ENCODE results near the gene MBOAT1. TPM values are rescaled to one million over a fixed set of nuclear protein-coding genes. Genes with fewer than 3 reads are reported as not detected.

The MBOAT1 gene
- polyA plus RNA-seq, 1 donor from 2014 or later: not detected

- Histone ChIP-seq H3K36me3 (ENCODE audit: insufficient read depth, low read length) (no peaks in the 10 kb centered on the region), H3K27me3 (ENCODE audit: insufficient read depth, low read depth, low read length) (no peaks in the 10 kb centered on the region), H3K4me3 (ENCODE audit: low read length) (no peak overlapping the region), H3K9me2 (ENCODE audit: insufficient read depth, low read length) (no peaks in the 10 kb centered on the region), H3K27ac (ENCODE audit: low read length) (no peak overlapping the region), H3F3A (ENCODE audit: insufficient read depth, low read length, poor library complexity, severe bottlenecking) (no peaks in the 10 kb centered on the region), H3K79me2 (replicated peaks; ENCODE audit: insufficient read depth, low read length) (no peaks in the 10 kb centered on the region), H2AFZ (ENCODE audit: low read depth, low read length) (no peak overlapping the region), H3K9ac (ENCODE audit: low read length) (no peak overlapping the region), H3K4me2 (ENCODE audit: low read length) (no peak overlapping the region), H3K9me3 (ENCODE audit: low read length) (no peaks in the 10 kb centered on the region), H4K20me1 (ENCODE audit: insufficient read depth) (no peaks in the 10 kb centered on the region)
- no peak for TF ChIP-seq REST (IDR thresholded peaks at IDR 0.05; ENCODE audit: borderline replicate concordance)
- no peak for TF ChIP-seq EP300 (conservative IDR thresholded peaks at IDR 0.05; ENCODE audit: poor library complexity, severe bottlenecking)
Observed at GRCh38 chr6:20236909-20237600, 24.8 kb upstream of the MBOAT1 start.

GRCh38 chr6:20236344-20236743 lies 24.1 kb upstream of the MBOAT1 start:
- Histone ChIP-seq H3F3A (ENCODE audit: insufficient read depth, low read length, poor library complexity, severe bottlenecking) (no peaks in the 10 kb centered on the region), H3K9me2 (ENCODE audit: insufficient read depth, low read length) (no peaks in the 10 kb centered on the region)

More at GRCh38 chr6:20236344-20236743, 24.1 kb upstream of the MBOAT1 start:
- Histone ChIP-seq H3K4me3 (ENCODE audit: low read length) (no peak overlapping the region), H2AFZ (ENCODE audit: low read depth, low read length) (no peak overlapping the region), H4K20me1 (ENCODE audit: insufficient read depth) (no peaks in the 10 kb centered on the region), H3K27me3 (ENCODE audit: insufficient read depth, low read depth, low read length) (no peaks in the 10 kb centered on the region), H3K9me3 (ENCODE audit: low read length) (no peaks in the 10 kb centered on the region), H3K9ac (ENCODE audit: low read length) (no peak overlapping the region), H3K4me2 (ENCODE audit: low read length) (no peak overlapping the region), H3K79me2 (replicated peaks; ENCODE audit: insufficient read depth, low read length) (no peaks in the 10 kb centered on the region), H3K36me3 (ENCODE audit: insufficient read depth, low read length) (no peaks in the 10 kb centered on the region), H3K27ac (ENCODE audit: low read length) (no peak overlapping the region)
- TF ChIP-seq EZH2 (IDR thresholded peaks at IDR 0.05; ENCODE audit: borderline replicate concordance, insufficient read depth, low read length, poor library complexity, severe bottlenecking): no peak
- TF ChIP-seq MXI1 (conservative IDR thresholded peaks at IDR 0.05; ENCODE audit: poor library complexity, severe bottlenecking): no peak
- no peak for TF ChIP-seq SMC3 (conservative IDR thresholded peaks at IDR 0.05; ENCODE audit: poor library complexity)
- TF ChIP-seq RAD21 (conservative IDR thresholded peaks at IDR 0.05): no peak
- TF ChIP-seq EP300 (conservative IDR thresholded peaks at IDR 0.05; ENCODE audit: poor library complexity, severe bottlenecking): no peak
- TF ChIP-seq POLR2AphosphoS5 (IDR thresholded peaks at IDR 0.05): no peak
- TF ChIP-seq REST (IDR thresholded peaks at IDR 0.05; ENCODE audit: borderline replicate concordance): no peak
- TF ChIP-seq TAF1 (IDR thresholded peaks at IDR 0.05; ENCODE audit: low read depth): no peak
- no peak for TF ChIP-seq CTCF (IDR thresholded peaks at IDR 0.05; ENCODE audit: poor library complexity, severe bottlenecking)
